GM20431 (cell line): ENCODE data around the gene CD48.
"Not testable (repeated sequence)": the region's sequence is repeated elsewhere in the genome, so short reads cannot be mapped to it uniquely, and the experiment has no call there.

Source experiments
- in situ Hi-C: fragments of 300-500 bp; cut with MseI, MboI; formaldehyde crosslinking; loops from one replicate; pipeline ENCODE4 v1.15.0; 2020; ENCODE audit warnings: low sequenced_read_pairs; ENCODE audit not compliant: unreplicated experiment

The CD48 gene

GRCh38 chr1:160742428-160743127, 31.0 kb upstream of the CD48 start:
- in situ Hi-C loops = no loop called here

DNA sequence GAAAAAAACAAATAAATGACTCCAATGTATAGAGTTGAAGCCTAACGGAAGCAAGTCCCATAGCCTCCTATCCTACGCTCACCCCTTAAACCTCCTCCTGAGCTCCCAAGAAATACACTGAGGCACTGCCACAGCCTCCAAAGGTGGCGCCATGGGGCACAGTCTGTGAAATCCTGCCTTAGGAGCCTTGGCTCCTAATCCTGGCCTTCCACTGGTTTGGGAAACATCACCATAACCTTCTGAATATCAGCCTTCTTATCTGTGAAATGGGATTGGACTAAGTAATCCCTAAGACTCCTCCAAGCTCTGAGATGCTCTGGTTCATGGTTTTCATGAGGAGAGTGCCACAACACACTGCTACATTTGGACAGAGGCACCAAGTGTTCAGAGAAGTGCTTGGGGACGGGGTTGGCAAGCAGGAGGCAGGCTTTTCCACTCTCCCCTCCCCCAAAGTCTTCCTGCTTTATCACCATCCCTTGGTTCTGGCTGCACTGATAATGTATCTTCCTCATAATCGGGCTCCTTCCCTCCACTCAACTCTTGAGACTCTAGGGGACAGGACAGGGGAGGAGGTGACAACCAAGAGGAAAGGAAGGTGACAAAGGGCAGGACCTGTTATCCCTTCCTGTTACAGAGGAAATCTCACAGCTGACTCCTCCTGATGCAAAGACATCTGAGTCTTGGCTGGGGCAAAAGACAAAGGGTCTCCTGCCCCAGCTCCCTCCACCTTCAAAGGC, 30.2 kb upstream of the CD48 start:
- in situ Hi-C loops = no loop called here

- in situ Hi-C loops = no loop called here
Observed at GRCh38 chr1:160741092-160741501, 29.5 kb upstream of the CD48 start.

DNA sequence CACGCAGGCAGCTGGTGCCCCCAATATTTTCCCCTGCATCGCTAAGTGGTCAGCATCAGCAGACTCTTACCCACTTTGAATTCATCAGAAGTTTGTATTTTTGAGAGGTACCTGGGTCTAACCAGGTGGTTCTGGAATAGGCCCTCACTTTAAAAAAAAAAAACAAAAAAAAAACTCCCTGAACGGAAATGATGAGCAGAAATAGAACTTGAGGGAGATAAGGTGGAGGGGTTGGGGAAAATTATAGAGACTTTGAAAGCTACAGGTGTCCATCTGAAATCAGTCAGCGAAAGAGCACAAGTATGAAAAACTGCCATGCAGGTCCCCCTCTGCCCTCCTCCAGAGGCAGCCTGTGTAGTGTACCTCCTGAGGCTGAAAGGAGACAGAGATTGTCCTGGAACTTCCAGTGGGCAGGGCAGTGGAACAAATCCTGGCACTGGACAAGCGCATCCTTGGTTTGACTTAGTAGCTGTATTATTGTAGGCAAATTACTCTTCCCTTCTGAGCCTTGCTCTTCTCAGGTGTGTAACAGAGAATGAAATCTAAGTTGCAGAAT, 28.6 kb upstream of the CD48 start:
- in situ Hi-C loops = no loop called here

- in situ Hi-C loops = no loop called here
Observed at GRCh38 chr1:160739098-160739511, 27.5 kb upstream of the CD48 start, which contains the start of gene SLAMF7. Gene SLAMF7 (plus strand): TSS chr1:160739247. CDS start chr1:160739302, 55 bp downstream.

GRCh38 chr1:160738271-160738670, 26.6 kb upstream of the CD48 start:
- in situ Hi-C loops = no loop called here

DNA sequence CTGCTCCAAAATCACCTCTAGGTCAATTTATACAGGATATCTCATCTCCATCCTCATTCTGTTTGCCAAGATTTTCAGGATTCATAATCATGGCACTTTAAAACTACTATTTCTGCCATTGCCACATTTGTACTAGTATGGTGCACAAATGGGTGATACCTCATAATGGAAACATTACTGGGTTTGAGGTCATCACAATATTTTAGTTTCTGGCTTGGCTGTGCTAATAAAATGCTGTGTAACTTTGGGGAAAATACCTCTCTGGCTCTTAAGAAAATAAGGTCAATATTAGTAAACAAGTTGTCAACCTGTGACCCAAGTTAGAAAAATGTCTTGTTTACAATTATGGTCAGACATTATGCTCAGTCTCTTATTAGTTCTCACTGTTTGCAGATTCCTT, 22.7 kb upstream of the CD48 start:
- in situ Hi-C loops = no loop called here

GRCh38 chr1:160733898-160734297, 22.3 kb upstream of the CD48 start:
- in situ Hi-C loops = no loop called here

GRCh38 chr1:160731990-160732389, 20.4 kb upstream of the CD48 start:
- in situ Hi-C loops = no loop called here

DNA sequence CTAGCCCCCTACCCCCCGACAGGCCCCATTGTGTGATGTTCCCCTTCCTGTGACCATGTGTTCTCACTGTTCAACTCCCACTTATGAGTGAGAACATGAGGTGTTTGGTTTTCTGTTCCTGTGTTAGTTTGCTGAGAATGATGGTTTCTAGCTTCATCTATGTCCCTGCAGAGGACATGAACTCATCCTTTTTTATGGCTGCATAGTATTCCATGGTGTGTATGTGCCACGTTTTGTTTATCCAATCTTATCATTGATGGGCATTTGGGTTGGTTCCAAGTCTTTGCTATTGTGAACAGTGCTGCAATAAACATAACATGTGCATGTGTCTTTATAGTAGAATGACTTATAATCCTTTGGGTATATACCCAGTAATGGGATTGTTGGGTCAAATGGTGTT, 19.9 kb upstream of the CD48 start:
- in situ Hi-C loops = not testable (repeated sequence)

DNA sequence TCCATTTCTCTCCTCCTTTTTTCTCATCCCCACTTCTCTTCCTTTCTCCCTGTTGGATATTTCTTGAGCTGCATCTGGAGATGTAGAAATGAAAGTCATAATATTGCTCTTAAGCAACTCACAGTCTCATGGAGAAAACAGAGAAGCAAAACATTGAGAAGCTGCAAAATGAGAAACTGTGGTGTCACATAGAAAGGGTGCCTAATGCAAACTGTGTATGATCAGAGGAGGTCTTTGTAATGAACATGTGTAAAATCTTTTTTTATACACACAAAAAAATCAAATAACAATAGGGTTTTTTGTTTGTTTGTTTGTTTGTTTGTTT, 15.7 kb upstream of the CD48 start:
- in situ Hi-C loops = loop anchor here (10.0 kb wide), 1 partner anchor 48 kb away; no protein-coding TSS in a partner anchor

- in situ Hi-C loops = loop anchor here (10.0 kb wide), 1 partner anchor 48 kb away; no protein-coding TSS in a partner anchor
Observed at GRCh38 chr1:160726498-160727315, 15.1 kb upstream of the CD48 start.

GRCh38 chr1:160726114-160726497, 14.5 kb upstream of the CD48 start:
- in situ Hi-C loops = loop anchor here (10.0 kb wide), 1 partner anchor 49 kb away; no protein-coding TSS in a partner anchor

DNA sequence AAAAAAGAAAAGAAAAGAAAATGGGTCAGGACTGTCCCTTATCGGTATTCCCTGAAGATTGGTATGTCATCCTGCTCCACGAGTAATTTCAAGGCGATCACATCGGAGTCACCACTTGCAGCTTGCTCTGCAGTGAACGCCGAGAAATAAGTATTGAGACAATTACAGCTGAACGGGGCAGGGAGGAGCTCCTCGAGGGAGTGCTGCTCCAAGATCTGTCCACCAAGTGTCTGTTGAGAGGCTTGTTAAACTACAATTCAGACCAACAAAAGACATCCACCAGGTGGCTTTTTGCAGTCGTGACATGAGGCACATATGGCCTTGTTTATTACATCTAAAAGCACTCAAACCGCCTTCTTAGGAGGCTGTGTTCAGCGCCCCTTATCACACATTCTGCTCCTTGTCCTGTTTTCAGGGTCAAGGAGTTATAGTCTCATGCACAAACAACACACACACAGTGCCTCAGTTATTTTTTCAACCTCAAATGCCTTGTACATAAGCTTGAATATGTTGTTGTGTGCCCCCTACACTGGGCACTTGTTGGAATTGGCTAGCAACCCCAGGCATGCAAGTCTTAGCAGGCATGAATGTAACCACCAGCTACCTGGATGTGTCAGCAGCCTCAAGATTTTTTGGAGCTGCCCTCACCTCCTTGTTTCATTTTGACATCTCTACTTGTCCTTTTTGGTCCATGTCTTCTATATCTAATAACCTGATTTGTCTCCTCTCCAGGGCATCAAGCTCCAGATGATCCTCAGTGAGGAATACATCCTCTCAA, 13.0 kb upstream of the CD48 start:
- in situ Hi-C loops = loop anchor here (10.0 kb wide), 1 partner anchor 50 kb away; no protein-coding TSS in a partner anchor

DNA sequence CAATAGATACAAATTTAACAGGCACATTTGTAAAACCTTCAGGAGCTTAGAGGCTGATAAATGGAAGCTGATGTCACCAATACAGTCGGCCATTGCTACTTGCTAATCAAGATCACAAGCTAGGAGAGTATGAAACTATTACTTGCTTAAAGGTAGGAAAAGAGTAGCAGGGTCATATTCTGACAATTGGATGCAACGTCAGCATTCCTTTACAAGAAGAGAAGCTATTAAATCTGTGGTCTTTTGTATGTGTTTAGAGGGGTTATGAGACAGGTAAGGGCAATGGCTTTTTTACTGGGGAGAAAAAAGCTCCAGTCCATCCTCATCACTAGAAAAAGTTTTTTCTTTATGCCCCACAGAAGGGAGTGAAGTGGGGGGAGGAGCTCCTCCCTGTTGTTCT, 11.7 kb upstream of the CD48 start:
- in situ Hi-C loops = loop anchor here (10.0 kb wide), 1 partner anchor 51 kb away; no protein-coding TSS in a partner anchor

GRCh38 chr1:160722726-160723125, 11.1 kb upstream of the CD48 start:
- in situ Hi-C loops = loop anchor here (10.0 kb wide), 1 partner anchor 52 kb away; no protein-coding TSS in a partner anchor

GRCh38 chr1:160721473-160721872, 9.9 kb upstream of the CD48 start:
- in situ Hi-C loops = loop anchor here (10.0 kb wide), 1 partner anchor 53 kb away; no protein-coding TSS in a partner anchor

DNA sequence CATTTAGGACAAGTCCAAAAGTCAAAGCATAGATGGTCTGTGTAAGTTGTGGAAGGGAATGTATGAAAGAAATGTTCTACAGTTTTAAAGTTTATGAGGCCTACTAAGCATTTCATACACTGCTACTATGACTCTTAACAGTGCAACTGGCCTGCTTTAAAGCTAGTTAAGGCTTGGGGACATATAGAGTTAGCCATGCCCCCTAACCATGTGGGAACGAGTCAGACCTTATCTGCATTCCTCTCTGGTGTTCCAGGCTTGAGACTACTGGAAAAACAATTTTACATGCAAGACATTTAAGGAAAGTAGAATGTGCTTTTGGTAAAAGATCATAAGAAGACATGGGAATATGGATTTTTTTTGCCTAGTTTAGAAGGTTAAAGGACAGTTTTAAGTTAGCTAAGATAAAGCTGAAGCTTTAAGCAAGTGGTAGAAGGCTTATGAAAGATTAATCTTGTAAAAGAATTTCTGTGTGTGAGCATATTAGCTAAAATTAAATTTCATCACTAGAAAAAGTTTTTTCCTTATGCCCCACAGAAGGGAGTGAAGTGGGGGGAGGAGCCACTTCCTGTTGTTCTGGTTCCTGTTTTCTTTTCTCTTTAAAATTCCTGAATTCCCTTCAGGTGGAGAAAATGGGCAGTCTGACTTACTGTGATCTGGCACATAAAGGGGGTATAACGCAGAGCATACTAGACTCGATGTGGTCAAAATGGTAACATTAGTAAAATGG, 8.9 kb upstream of the CD48 start:
- in situ Hi-C loops = loop anchor here (10.0 kb wide), 1 partner anchor 54 kb away; no protein-coding TSS in a partner anchor

DNA sequence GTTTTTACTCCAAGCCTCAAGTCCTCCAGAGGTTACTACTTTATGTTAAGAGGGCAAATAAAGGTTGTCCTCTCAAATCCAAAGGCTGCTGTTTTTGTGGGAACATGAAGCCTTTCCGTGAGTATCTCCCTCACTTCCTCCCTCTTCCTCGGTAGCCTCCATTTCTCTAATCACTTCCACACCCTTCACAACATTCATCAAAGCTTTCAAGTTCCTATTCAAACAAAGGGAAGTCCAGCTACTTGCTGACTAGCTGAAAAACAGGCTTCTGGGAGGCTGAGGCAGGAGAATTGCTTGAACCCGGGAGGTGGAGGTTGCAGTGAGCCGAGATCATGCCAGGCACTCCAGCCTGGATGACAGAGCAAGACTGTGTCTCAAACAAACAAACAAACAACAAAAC, 6.6 kb upstream of the CD48 start:
- in situ Hi-C loops = no loop called here
